H1 (cell line): ENCODE results near the gene TRIOBP.
A peak's percentile ranks its signal among the peaks of the same experiment; 100 is the strongest.

ENCODE experiments used
- ASH2L ChIP-seq: fragments of 200-600, 300-600 bp; sonication (generic); IDR thresholded peaks from one replicate; pipeline ENCODE4 v1.7.1; 2017; ENCODE audit warnings: low read length
- JUND ChIP-seq: IDR thresholded peaks from 2 replicates; pipeline ENCODE4 v1.6.1; 2011; ENCODE audit warnings: mild to moderate bottlenecking, improper control_type of control experiment, low read length
- POLR2A ChIP-seq, 2 experiments: IDR thresholded peaks; 1 replicate in 1 of 2; 2 replicates in 1 of 2; pipeline ENCODE4 v1.6.1; 2011; ENCODE audit warnings: low read depth in 2 of 2, low read length in 2 of 2, mild to moderate bottlenecking in 2 of 2; ENCODE audit errors: control extremely low read depth in 1 of 2
- RNF2 ChIP-seq: fragments of 200-900, 300-1000 bp; sonication (generic); IDR thresholded peaks from 2 replicates; pipeline ENCODE4 v1.7.1; 2016; ENCODE audit warnings: borderline replicate concordance, low read depth, mild to moderate bottlenecking, antibody characterized with exemption, low read length; ENCODE audit not compliant: poor library complexity, severe bottlenecking; ENCODE audit errors: missing control alignments
- TAF1 ChIP-seq: IDR thresholded peaks from 2 replicates; pipeline ENCODE4 v1.6.1; 2011; ENCODE audit warnings: mild to moderate bottlenecking, low read depth, low read length
- USF2 ChIP-seq: IDR thresholded peaks from 2 replicates; pipeline ENCODE4 v1.6.1; 2011; ENCODE audit warnings: low read length, improper control_type of control experiment
- TF ChIP-seq, protein P1 (sequence below): IDR thresholded peaks from 2 replicates; pipeline ENCODE4 v1.6.1; 2012; ENCODE audit warnings: inconsistent platforms
- TF ChIP-seq, protein P2 (sequence below), 3 experiments: IDR thresholded peaks; 1 replicate in 2 of 3; 2 replicates in 1 of 3; pipeline versions ENCODE4 v1.5.1 to v1.6.1; 2011; ENCODE audit warnings: low read length in 3 of 3, mild to moderate bottlenecking in 3 of 3, inconsistent platforms in 2 of 3, low read depth in 1 of 3, moderate library complexity in 1 of 3; ENCODE audit not compliant: insufficient read depth in 1 of 3; ENCODE audit errors: control extremely low read depth in 1 of 3

DNA sequence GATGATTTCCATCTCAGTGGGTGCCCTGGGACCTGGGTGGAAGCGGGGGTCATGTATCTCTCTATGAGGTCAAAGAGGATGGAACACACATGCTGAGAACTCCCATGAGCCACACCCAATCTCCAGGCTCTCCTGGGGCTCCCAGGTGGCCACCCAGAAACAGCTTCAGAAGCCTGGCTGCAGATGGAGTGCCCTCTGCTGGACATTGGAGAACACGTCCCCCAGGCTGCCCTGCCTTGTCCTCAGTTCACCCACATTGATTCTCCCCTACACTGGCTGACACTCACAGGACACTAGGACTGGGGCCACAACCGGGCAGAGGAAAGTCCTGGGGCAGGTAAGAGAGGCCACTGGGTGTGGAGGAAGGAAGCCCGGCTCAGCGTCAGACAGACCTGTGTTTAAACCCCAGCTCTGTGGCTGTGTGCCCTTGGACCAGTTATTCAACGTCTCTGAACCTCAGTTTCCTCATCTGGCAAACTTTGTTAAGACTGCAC lies 15.2 kb upstream of the TRIOBP start:
- TF ChIP-seq, protein P1, sequence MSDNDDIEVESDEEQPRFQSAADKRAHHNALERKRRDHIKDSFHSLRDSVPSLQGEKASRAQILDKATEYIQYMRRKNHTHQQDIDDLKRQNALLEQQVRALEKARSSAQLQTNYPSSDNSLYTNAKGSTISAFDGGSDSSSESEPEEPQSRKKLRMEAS: peak; percentile 79; the same call in 1 of the 2 replicates
- TF ChIP-seq POLR2A (IDR thresholded peaks at IDR 0.05; ENCODE audit: control extremely low read depth in 1 of 2, low read depth in 2 of 2, low read length in 2 of 2) (no peak), RNF2 (no peak), ASH2L (no peak), USF2 (no peak), TAF1 (no peak), JUND (no peak)
- TF ChIP-seq, protein P2, sequence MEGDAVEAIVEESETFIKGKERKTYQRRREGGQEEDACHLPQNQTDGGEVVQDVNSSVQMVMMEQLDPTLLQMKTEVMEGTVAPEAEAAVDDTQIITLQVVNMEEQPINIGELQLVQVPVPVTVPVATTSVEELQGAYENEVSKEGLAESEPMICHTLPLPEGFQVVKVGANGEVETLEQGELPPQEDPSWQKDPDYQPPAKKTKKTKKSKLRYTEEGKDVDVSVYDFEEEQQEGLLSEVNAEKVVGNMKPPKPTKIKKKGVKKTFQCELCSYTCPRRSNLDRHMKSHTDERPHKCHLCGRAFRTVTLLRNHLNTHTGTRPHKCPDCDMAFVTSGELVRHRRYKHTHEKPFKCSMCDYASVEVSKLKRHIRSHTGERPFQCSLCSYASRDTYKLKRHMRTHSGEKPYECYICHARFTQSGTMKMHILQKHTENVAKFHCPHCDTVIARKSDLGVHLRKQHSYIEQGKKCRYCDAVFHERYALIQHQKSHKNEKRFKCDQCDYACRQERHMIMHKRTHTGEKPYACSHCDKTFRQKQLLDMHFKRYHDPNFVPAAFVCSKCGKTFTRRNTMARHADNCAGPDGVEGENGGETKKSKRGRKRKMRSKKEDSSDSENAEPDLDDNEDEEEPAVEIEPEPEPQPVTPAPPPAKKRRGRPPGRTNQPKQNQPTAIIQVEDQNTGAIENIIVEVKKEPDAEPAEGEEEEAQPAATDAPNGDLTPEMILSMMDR (IDR thresholded peaks at IDR 0.05; ENCODE audit: control extremely low read depth in 1 of 3, insufficient read depth in 1 of 3, low read depth in 1 of 3, low read length in 3 of 3): peak; percentile 95 to 99 (median 96)
